SU-DHL-6 (cell line): ENCODE data around the gene ANKRD39.

Experiments
- EZH2phosphoT487 ChIP-seq: fragments of 200-600 bp; sonication (generic), shearing (Covaris generic); conservative IDR thresholded peaks from 2 replicates; pipeline ENCODE4 v1.6.1; 2018; ENCODE audit warnings: mild to moderate bottlenecking, antibody characterized with exemption, low read length, moderate library complexity, mixed read lengths
- TF ChIP-seq, protein P1 (sequence below): fragments of 200-600 bp; sonication (generic); IDR thresholded peaks from one replicate; pipeline ENCODE4 v1.5.1; 2017; ENCODE audit warnings: antibody characterized with exemption, mild to moderate bottlenecking, low read length, moderate library complexity; ENCODE audit not compliant: insufficient read depth, poor library complexity, severe bottlenecking

DNA sequence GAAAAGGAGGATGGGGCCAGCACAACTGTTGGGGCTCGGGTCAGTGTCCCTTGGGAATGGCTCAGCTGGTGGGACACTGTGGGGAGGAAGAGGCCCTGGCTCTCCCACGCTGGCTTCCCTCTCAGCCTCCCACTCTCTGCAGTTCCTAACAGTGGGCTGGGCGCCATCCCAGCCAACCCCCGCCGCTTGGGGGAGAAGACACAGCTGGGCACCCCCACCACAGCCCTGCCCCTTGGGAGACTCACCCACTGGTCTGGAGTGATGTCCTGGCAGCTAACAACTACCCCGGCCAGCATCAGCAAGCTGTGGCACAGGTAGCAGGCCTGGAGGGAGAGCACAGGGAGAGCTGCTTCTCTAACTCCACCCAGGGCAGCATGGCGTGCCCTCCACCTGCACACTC is 20.4 kb upstream of the ANKRD39 start:
- TF ChIP-seq, protein P1, sequence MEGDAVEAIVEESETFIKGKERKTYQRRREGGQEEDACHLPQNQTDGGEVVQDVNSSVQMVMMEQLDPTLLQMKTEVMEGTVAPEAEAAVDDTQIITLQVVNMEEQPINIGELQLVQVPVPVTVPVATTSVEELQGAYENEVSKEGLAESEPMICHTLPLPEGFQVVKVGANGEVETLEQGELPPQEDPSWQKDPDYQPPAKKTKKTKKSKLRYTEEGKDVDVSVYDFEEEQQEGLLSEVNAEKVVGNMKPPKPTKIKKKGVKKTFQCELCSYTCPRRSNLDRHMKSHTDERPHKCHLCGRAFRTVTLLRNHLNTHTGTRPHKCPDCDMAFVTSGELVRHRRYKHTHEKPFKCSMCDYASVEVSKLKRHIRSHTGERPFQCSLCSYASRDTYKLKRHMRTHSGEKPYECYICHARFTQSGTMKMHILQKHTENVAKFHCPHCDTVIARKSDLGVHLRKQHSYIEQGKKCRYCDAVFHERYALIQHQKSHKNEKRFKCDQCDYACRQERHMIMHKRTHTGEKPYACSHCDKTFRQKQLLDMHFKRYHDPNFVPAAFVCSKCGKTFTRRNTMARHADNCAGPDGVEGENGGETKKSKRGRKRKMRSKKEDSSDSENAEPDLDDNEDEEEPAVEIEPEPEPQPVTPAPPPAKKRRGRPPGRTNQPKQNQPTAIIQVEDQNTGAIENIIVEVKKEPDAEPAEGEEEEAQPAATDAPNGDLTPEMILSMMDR, result no peak
- no peak for TF ChIP-seq EZH2phosphoT487
